NCI-H446 (cell line): ENCODE data around the gene PFDN5.
A peak's percentile ranks its signal among the peaks of the same experiment; 100 is the strongest.
"Not testable (repeated sequence)": the region's sequence is repeated elsewhere in the genome, so short reads cannot be mapped to it uniquely, and the experiment has no call there.

ENCODE experiments used
- DNase-seq, 2 experiments: peaks; one replicate each; lab custom pipeline; 2025; lab: John Stamatoyannopoulos, UW

PFDN5 gene

DNA sequence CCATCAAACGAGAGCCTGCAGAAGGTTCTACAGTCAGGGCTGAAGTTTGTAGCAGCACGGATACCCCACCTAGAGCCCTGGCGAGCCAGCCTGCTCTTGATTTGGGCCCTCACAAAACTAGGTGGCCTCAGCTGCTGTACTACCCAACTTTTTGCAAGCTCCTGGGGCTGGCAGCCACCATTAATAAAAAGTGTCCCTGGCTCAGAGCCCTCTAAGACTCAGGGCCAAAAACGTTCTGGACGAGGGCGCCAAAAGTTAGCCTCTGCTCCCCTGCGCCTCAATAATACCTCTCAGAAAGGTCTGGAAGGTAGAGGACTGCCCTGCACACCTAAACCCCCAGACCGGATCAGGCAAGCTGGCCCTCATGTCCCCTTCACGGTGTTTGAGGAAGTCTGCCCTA lies 8.9 kb upstream of the PFDN5 start:
- DNase-seq = no peak

DNA sequence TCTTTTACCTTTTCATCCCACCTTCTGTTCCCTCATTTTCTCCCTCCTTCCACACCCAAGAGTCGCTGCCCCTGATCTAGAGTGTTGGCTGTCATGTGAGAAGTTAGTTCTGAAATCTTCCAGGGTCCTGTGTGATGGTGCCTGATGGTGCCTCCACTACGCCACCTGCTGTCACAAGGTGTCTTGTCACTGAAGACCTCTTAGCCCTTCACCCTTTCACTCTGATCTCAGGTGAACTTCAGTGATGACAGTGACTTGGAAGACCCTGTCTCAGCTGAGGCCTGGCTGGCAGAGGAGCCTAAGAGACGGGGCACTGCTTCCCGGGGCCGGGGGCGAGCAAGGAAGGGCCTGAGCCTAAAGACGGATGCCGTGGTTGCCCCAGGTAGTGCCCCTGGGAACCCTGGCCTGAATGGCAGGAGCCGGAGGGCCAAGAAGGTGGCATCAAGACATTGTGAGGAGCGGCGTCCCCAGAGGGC lies 7.6 kb upstream of the PFDN5 start:
- DNase-seq = peak; percentile 34 to 54

DNA sequence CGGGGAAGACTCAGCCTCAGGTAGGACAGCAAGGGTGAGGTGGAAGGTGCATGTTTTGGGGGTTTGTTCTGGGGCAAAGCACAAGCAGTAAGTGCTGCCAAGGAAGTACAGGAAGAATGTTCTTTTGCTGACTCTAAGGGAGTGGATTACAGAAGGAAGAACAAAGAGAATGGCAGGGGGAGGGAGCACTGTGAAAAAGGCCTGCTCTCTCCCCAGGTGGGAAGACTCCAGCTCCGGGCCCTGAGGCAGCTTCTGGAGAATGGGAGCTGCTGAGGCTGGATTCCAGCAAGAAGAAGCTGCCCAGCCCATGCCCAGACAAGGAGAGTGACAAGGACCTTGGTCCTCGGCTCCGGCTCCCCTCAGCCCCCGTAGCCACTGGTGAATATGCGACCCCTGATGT lies 7.0 kb upstream of the PFDN5 start:
- DNase-seq = no peak

DNA sequence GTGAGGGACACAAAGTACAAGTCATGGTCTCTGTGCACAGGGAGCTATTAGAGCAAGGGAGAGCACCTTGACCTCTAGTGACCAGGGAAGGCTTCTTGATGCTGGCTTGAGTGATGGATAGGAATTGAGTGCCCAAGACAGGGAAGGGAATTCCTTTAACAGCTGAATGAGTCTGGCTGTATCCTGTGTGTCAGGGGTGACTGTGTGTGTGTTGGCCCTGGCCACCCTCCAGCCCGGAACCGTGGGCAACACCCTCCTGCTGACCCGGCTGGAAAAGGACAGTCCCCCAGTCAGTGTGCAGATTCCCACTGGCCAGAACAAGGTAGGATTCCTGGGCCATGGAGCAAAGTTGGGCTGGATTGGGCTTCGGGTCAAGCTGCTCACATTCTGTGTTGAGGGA lies 5.5 kb upstream of the PFDN5 start:
- no peak for DNase-seq

DNA sequence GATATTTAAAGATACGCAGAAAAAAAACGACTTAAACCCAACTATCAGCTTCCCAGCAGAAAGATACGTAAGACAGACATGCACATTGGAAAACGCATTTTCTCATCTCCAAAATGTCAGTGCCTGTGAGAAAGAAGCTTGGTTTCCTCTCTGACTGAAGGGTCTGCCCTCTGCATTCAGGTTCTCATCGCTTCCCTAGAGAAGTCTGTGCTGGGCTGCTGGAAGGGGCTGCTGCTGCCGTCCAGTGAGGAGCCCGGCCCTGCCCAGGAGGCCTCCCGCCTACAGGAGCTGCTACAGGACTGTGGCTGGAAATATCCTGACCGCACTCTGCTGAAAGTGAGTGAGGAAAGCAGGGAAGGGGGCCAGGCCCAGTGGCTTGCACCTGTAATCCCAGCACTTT lies 4.7 kb upstream of the PFDN5 start:
- DNase-seq = no peak

- DNase-seq = no peak
Measured at GRCh38 chr12:53292426-53292825, 2.9 kb upstream of the PFDN5 start.

GRCh38 chr12:53295891-53296219 lies 513 bp downstream of the PFDN5 start:
- no peak for DNase-seq

- not testable (repeated sequence) for DNase-seq
Measured at GRCh38 chr12:53297106-53297505, 1.8 kb downstream of the PFDN5 start.

DNA sequence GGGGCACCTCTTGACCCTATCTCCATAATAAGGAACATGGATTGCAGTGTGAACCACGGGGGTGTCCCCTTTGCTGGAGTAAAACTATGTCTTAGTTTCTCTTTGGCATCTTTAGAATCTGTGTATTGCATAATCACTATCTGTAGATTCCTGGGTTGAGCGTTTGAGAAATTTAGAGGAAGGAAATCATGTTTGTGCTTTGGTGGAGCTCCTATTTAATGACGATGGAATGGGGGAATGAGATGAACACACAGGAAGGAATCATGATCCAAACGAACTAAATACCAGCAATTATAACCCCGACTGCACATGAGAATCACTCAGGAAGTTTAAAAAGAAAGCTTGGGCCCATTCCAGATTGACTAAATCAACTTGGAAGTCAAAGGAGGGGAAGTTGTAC lies 2.8 kb downstream of the PFDN5 start:
- DNase-seq = no peak

DNA sequence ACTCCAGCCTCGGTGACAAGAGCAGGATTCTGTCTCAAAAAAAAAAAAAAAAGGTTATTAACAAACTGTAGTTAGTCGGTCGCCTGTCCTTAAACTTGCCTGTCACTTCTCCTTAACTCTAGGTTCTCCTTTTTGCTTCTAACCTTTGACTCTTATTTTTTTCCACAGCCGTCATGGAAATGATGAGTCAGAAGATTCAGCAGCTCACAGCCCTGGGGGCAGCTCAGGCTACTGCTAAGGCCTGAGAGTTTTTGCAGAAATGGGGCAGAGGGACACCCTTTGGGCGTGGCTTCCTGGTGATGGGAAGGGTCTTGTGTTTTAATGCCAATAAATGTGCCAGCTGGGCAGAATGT lies 3.7 kb downstream of the PFDN5 start:
- DNase-seq = no peak

DNA sequence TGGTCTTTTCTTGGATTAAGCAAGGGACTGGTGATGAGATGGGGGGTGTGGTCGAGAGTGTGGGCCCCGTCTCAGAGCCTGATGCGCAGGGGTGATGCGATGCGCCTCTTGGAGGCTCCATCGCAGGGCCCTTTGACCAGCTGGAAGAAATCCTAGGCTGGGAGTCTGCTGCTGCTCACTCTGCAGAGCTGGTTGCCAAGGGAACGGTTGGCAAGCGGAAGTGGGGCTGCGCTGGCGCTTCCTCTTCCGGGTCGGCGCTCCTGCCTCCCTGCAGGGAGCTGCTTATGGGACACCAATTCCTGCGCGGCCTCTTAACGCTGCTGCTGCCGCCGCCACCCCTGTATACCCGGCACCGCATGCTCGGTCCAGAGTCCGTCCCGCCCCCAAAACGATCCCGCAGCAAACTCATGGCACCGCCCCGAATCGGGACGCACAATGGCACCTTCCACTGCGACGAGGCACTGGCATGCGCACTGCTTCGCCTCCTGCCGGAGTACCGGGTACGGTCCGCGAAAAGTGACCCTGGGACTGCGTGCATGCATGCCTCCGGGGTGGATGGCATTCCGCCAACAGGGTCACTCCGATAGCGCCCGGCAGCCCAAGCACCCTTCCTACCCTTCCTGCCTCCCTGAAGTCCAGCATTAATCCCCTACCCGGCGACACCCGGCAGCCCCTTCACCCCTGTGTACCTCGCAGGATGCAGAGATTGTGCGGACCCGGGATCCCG lies 4.3 kb downstream of the PFDN5 start, which contains the start of gene MYG1:
TSS of gene MYG1 (plus strand) at position 242 of the 727 bp plus-strand sequence. CDS start at position 285, 43 bp downstream.
- DNase-seq = peak; percentile 61 to 88

- no peak for DNase-seq
Measured at GRCh38 chr12:53300187-53300586, 4.8 kb downstream of the PFDN5 start.

DNA sequence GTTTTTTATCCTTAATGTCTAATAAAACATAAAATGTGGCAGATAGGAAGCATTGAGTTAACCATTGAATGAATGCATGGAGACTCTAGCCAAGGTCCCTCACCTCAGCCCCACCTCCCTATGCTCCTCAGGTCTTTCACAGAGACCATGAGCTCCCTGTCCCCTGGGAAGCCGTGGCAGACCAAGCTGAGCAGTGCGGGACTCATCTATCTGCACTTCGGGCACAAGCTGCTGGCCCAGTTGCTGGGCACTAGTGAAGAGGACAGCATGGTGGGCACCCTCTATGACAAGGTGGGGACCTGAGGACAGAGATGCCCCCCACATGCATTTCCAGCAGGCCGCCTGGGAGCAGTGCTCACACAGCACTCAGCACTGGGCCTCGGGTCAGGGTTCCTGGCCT lies 7.6 kb downstream of the PFDN5 start:
- no peak for DNase-seq

- no peak for DNase-seq
Measured at GRCh38 chr12:53306826-53307225, 11.5 kb downstream of the PFDN5 start.

DNA sequence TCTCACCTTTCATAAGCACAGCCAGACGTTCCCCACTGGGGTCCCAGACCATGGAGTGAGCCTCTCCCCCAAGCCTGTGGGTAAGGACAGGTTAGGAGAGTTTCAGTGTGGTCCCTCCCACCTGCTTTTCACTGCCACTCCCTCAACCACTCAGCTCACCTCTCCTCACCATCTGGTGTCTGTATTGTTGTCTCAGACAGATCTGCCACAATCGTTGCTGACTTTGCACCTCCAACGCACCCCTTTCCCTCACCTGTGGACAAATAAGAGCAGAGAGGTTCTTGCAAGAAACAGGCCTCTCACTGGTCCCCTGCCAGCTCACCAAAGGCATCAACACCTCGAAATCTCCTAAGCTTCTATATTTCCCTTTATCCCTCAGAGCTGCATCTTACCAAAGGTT lies 12.9 kb downstream of the PFDN5 start:
- DNase-seq = no peak

- no peak for DNase-seq
Measured at GRCh38 chr12:53313996-53314395, 18.7 kb downstream of the PFDN5 start.

DNA sequence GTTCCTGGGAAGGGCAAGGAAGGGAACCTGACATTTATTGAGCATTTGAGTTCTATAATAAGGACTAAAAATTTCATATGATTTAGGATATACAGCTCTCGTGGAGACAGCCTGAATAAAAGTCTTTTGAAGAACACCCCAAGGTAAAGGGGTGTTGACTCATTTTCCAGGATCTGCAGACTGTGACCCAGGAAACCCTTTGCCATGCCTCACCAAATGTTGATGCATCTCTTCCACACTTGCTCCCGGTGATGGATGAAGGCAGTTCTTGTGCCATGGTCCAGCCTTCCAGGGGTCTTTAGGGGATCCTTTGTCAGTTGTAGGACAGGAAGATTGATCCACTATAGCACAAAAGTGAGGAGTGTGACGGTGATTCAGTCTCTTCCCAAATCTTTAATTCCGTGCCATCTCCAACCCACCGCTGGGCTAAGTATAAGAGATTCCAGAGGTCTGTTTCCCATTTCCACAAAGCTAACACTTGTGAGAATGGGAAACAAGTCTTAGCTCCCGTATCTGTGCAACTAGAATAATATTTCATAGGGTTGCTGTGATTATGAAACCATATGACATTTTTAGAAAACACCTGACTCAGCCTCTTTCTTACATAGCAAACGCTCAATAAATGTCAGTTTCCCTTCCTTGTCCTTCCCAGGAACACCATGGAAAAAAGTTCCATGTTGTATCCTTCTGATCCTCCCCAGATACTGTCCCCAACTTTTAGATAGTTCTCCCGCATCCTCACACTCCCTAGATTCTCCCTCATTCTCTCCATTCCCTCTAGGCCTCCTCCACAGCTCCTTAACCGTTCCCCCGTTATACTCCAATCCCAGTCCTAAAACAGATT lies 25.2 kb downstream of the PFDN5 start:
- no peak for DNase-seq

DNA sequence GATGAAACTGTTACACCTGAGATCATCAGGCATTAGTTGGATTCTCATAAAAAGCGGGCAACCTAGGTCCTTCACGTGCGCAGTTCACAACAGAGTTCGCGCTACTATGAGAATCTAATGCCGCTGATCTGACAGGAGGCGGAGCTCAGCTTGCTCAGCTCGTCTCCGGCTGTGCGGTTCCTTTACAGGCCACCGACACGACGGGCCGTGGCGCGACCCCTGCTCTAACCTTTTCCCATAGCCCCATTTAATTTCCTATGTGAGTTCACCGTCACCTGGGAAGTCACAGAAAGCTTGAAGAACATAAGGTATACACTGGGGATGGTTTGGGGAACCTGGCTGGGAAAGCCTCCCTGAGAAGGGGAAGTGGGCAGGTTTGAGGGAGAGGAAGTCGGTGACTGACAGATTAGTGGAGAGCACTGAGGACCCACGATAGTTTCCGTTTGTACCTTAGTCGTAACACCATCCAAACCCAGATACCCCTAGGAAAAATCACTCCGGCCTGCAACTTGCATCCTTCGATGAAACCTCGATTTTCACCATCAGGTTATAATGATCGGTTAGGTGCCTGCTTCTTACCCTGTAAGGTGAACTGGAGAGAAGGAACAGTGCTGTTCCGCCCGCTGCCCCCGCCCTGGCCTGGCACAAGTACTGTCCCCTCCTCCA lies 28.9 kb downstream of the PFDN5 start:
- no peak for DNase-seq

DNA sequence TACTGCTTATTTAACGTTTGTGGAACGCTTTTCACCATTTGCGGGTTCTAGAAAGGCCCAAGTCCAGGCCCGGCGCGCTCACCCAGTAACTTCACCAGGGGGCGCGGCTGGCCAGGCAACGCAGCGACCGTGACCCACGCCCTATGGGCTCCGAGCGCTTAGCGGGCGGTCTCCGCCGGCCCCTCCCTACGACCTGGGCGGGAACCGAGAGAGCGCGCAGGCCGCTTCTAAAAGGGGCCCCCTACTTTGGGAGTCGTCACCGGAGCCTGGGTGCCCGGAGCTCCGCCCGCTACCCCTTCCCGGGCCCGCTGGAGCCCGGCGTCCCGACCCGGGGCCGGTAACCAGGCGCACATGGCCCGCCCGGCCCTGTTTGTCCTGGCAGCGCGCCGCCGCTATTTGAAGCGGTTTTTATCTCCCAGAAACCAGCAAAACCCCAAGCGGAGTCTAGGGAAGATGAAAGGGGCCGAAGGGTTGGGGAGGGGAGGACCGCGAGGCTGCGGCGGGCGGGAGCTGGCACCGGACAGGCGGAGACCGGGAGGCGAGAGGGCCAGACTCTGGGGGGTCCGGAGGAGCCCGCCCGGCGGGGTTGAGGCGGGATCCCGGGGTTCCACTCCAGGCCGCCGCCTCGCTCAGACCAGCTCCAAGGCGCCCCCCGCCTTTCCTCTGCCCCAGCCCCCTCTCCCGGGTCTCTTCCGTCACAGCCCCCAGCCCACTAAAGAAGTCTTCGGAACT lies 29.6 kb downstream of the PFDN5 start:
- DNase-seq = peak; percentile 46 to 86

GRCh38 chr12:53325511-53326061 lies 30.2 kb downstream of the PFDN5 start:
- DNase-seq = no peak

GRCh38 chr12:53326460-53327185 lies 31.3 kb downstream of the PFDN5 start:
- DNase-seq = no peak
